LoVo (cell line): ENCODE results near the gene GALNT4.
A peak's percentile ranks its signal among the peaks of the same experiment; 100 is the strongest.

Source experiments
- DNase-seq: peaks from one replicate; pipeline ENCODE4 v3.0.0-alpha.2; 2016; ENCODE audit warnings: low spot score

Gene GALNT4

GRCh38 chr12:89493670-89494302 is 30.8 kb downstream of the GALNT4 start:
- DNase-seq, result no peak

- DNase-seq, result peak; percentile 80
These were observed 31.7 kb downstream of the GALNT4 start for GRCh38 chr12:89492883-89493282.

GRCh38 chr12:89490922-89491321 is 33.7 kb downstream of the GALNT4 start:
- DNase-seq, result no peak

- DNase-seq, result no peak
These were observed 38.3 kb downstream of the GALNT4 start for GRCh38 chr12:89486264-89486663.

GRCh38 chr12:89484470-89484869 is 40.1 kb downstream of the GALNT4 start:
- DNase-seq, result no peak

- no peak for DNase-seq
These were observed 43.2 kb downstream of the GALNT4 start for GRCh38 chr12:89481213-89481914.

GRCh38 chr12:89479982-89480381 is 44.6 kb downstream of the GALNT4 start:
- DNase-seq, result no peak

- no peak for DNase-seq
These were observed 46.8 kb downstream of the GALNT4 start for GRCh38 chr12:89477633-89478279.

GRCh38 chr12:89476904-89477595 is 47.5 kb downstream of the GALNT4 start:
- DNase-seq, result no peak

GRCh38 chr12:89476232-89476631 is 48.4 kb downstream of the GALNT4 start:
- no peak for DNase-seq

GRCh38 chr12:89475203-89475990 is 49.2 kb downstream of the GALNT4 start:
- DNase-seq, result no peak

- no peak for DNase-seq
These were observed 50.0 kb downstream of the GALNT4 start for GRCh38 chr12:89474615-89475014.
